Adipocyte (in vitro differentiated cells): ENCODE results near the gene ASB11.
"Not testable (repeated sequence)": the region's sequence is repeated elsewhere in the genome, so short reads cannot be mapped to it uniquely, and the experiment has no call there.

Experiments
- DNase-seq: peaks from one replicate; pipeline ENCODE4 v3.0.0-alpha.2; 2015; ENCODE audit warnings: low read depth
- H3K27me3 ChIP-seq: replicated peaks from 2 replicates; pipeline ENCODE4 v1.7.0; 2013; ENCODE audit warnings: mild to moderate bottlenecking, low read length, moderate library complexity; ENCODE audit not compliant: control insufficient read depth, insufficient read depth
- H3K36me3 ChIP-seq: 2 replicates; pipeline ENCODE4 v1.7.0; 2013; ENCODE audit warnings: low read length, mild to moderate bottlenecking, moderate library complexity; ENCODE audit not compliant: control insufficient read depth, insufficient read depth, severe bottlenecking
- H3K4me1 ChIP-seq: 2 replicates; pipeline ENCODE4 v1.7.0; 2013; ENCODE audit warnings: mild to moderate bottlenecking, low read length, moderate library complexity; ENCODE audit not compliant: control insufficient read depth, insufficient read depth
- H3K4me3 ChIP-seq: 2 replicates; pipeline ENCODE4 v1.7.0; 2013; ENCODE audit warnings: mild to moderate bottlenecking, low read length, moderate library complexity
- H3K9ac ChIP-seq: 2 replicates; pipeline ENCODE4 v1.7.0; 2013; ENCODE audit warnings: mild to moderate bottlenecking, low read length, moderate library complexity
- H3K9me3 ChIP-seq: 2 replicates; pipeline ENCODE4 v1.7.0; 2013; ENCODE audit warnings: mild to moderate bottlenecking, low read length, moderate library complexity; ENCODE audit not compliant: control insufficient read depth

ASB11 gene

GRCh38 chrX:15305899-15306298, 9.5 kb downstream of the ASB11 start:
- H3K27me3 ChIP-seq, H3K9me3 ChIP-seq, H3K9ac ChIP-seq, H3K36me3 ChIP-seq, DNase-seq, H3K4me1 ChIP-seq, H3K4me3 ChIP-seq: not testable (repeated sequence)

- Histone ChIP-seq H3K4me1 (peaks cover 5% of the 10 kb centered on the region), H3K4me3 (no peak overlapping the region), H3K27me3 (no peaks in the 10 kb centered on the region), H3K36me3 (no peaks in the 10 kb centered on the region), H3K9ac (no peak overlapping the region), H3K9me3 (no peaks in the 10 kb centered on the region)
- DNase-seq, result peak; percentile 30
These were observed 13.5 kb downstream of the ASB11 start for GRCh38 chrX:15301924-15302323.

GRCh38 chrX:15299941-15300851, 15.2 kb downstream of the ASB11 start:
- Histone ChIP-seq H3K4me3 (no peak overlapping the region), H3K36me3 (no peaks in the 10 kb centered on the region), H3K27me3 (peaks cover 7% of the 10 kb centered on the region), H3K9ac (no peak overlapping the region), H3K9me3 (no peaks in the 10 kb centered on the region), H3K4me1 (peaks cover 5% of the 10 kb centered on the region)
- peak; percentile 67 for DNase-seq

- no peak overlapping the region for H3K9ac ChIP-seq
- no peak for DNase-seq
- H3K9me3 ChIP-seq, result no peaks in the 10 kb centered on the region
- no peaks in the 10 kb centered on the region for H3K36me3 ChIP-seq
- H3K27me3 ChIP-seq, result peaks cover 7% of the 10 kb centered on the region
- peaks cover 5% of the 10 kb centered on the region for H3K4me1 ChIP-seq
- H3K4me3 ChIP-seq, result no peak overlapping the region
These were observed 16.7 kb downstream of the ASB11 start for GRCh38 chrX:15298780-15299179.

GRCh38 chrX:15298201-15298600, 17.2 kb downstream of the ASB11 start:
- DNase-seq, result no peak
- H3K4me3 ChIP-seq, result no peak overlapping the region
- H3K4me1 ChIP-seq, result peaks cover 5% of the 10 kb centered on the region
- H3K9me3 ChIP-seq, result no peaks in the 10 kb centered on the region
- H3K27me3 ChIP-seq, result peaks cover 7% of the 10 kb centered on the region
- no peak overlapping the region for H3K9ac ChIP-seq
- no peaks in the 10 kb centered on the region for H3K36me3 ChIP-seq

- DNase-seq, result no peak
- H3K36me3 ChIP-seq, result no peaks in the 10 kb centered on the region
- H3K27me3 ChIP-seq, result peaks cover 7% of the 10 kb centered on the region
- no peak overlapping the region for H3K9ac ChIP-seq
- H3K9me3 ChIP-seq, result no peaks in the 10 kb centered on the region
- no peaks in the 10 kb centered on the region for H3K4me1 ChIP-seq
- no peak overlapping the region for H3K4me3 ChIP-seq
These were observed 22.0 kb downstream of the ASB11 start for GRCh38 chrX:15293451-15293850.

GRCh38 chrX:15292861-15293260, 22.6 kb downstream of the ASB11 start:
- Histone ChIP-seq H3K36me3 (no peaks in the 10 kb centered on the region), H3K27me3 (peaks cover 7% of the 10 kb centered on the region), H3K9me3 (no peaks in the 10 kb centered on the region), H3K9ac (no peak overlapping the region), H3K4me3 (no peak overlapping the region), H3K4me1 (no peaks in the 10 kb centered on the region)
- DNase-seq, result no peak

GRCh38 chrX:15277604-15278003, 37.8 kb downstream of the ASB11 start:
- no peaks in the 10 kb centered on the region for H3K36me3 ChIP-seq
- H3K4me3 ChIP-seq, result no peak overlapping the region
- H3K4me1 ChIP-seq, result peaks cover 10% of the 10 kb centered on the region
- no peak for DNase-seq
- no peak overlapping the region for H3K9ac ChIP-seq
- H3K27me3 ChIP-seq, result no peaks in the 10 kb centered on the region
- no peaks in the 10 kb centered on the region for H3K9me3 ChIP-seq

- DNase-seq, result peak; percentile 54
- Histone ChIP-seq H3K4me3 (no peak overlapping the region), H3K9me3 (no peaks in the 10 kb centered on the region), H3K4me1 (peaks cover 16% of the 10 kb centered on the region), H3K36me3 (no peaks in the 10 kb centered on the region), H3K27me3 (no peaks in the 10 kb centered on the region), H3K9ac (no peak overlapping the region)
These were observed 40.5 kb downstream of the ASB11 start for GRCh38 chrX:15274946-15275345.

- not testable (repeated sequence) for DNase-seq, H3K9ac ChIP-seq, H3K27me3 ChIP-seq, H3K36me3 ChIP-seq, H3K9me3 ChIP-seq, H3K4me3 ChIP-seq
- peaks cover 19% of the 10 kb centered on the region for H3K4me1 ChIP-seq
These were observed 42.2 kb downstream of the ASB11 start for GRCh38 chrX:15273275-15273674.

- H3K36me3 ChIP-seq, result no peaks in the 10 kb centered on the region
- peak; percentile 4 for DNase-seq
- no peak overlapping the region for H3K9ac ChIP-seq
- H3K27me3 ChIP-seq, result no peaks in the 10 kb centered on the region
- H3K9me3 ChIP-seq, result no peaks in the 10 kb centered on the region
- no peak overlapping the region for H3K4me3 ChIP-seq
- H3K4me1 ChIP-seq, result peaks cover 9% of the 10 kb centered on the region
These were observed 43.7 kb downstream of the ASB11 start for GRCh38 chrX:15271757-15272156.
